Spleen (tissue), 11 donors: ENCODE results near the gene RXFP1. TPM values are rescaled to one million over a fixed set of nuclear protein-coding genes. Genes with fewer than 3 reads are reported as not detected.

Experiments
- DNase-seq: peaks from one replicate; pipeline ENCODE4 v3.0.0-alpha.2; 2020
- H3K27ac ChIP-seq, 8 donors: fragments of 200-600 bp; sonication (generic) in 7 of 8; 1 replicate in 4 of 8; 2 replicates in 4 of 8; pipeline versions ENCODE4 v1.5.0 to v1.8.0; 2016 to 2021; ENCODE audit warnings: inconsistent platforms in 4 of 8, mild to moderate bottlenecking in 4 of 8, moderate library complexity in 1 of 8
- H3K27me3 ChIP-seq, 7 donors: fragments of 200-600 bp; sonication (generic) in 6 of 7; replicated peaks in 1 of 7; 1 replicate in 4 of 7; 2 replicates in 3 of 7; pipeline versions ENCODE4 v1.5.0 to v1.8.0; 2016 to 2021; ENCODE audit warnings: inconsistent platforms in 3 of 7, mild to moderate bottlenecking in 1 of 7
- H3K36me3 ChIP-seq, 6 donors: fragments of 200-600 bp; sonication (generic) in 5 of 6; 1 replicate in 4 of 6; 2 replicates in 2 of 6; pipeline versions ENCODE4 v1.5.0 to v1.8.0; 2016 to 2021; ENCODE audit warnings: inconsistent platforms in 2 of 6
- H3K4me1 ChIP-seq, 6 donors: fragments of 200-600 bp; sonication (generic) in 5 of 6; 1 replicate in 3 of 6; 2 replicates in 3 of 6; pipeline versions ENCODE4 v1.5.0 to v1.8.0; 2016 to 2021; ENCODE audit warnings: inconsistent platforms in 3 of 6
- H3K4me3 ChIP-seq, 8 donors: fragments of 200-600 bp; sonication (generic) in 7 of 8; 1 replicate in 4 of 8; 2 replicates in 4 of 8; pipeline versions ENCODE4 v1.5.0 to v1.8.0; 2016 to 2021; ENCODE audit warnings: inconsistent platforms in 4 of 8, mild to moderate bottlenecking in 4 of 8, moderate library complexity in 2 of 8
- H3K9me3 ChIP-seq, 8 donors: fragments of 200-600 bp; sonication (generic) in 7 of 8; 1 replicate in 4 of 8; 2 replicates in 4 of 8; pipeline versions ENCODE4 v1.5.0 to v1.8.0; 2016 to 2021; ENCODE audit warnings: inconsistent platforms in 4 of 8
- POLR2A ChIP-seq, 3 donors: fragments of 450-650 bp; IDR thresholded peaks; one replicate each; pipeline ENCODE4 v1.5.1; 2017; ENCODE audit warnings: antibody characterized with exemption in 3 of 3, mild to moderate bottlenecking in 1 of 3
- POLR2AphosphoS5 ChIP-seq, 3 donors: sonication (generic); formaldehyde crosslinking; IDR thresholded peaks; one replicate each; pipeline ENCODE4 v1.5.1; 2017; ENCODE audit warnings: antibody characterized with exemption in 3 of 3
- WGBS, 5 donors: extraction: QIAGEN DNeasy Blood & Tissue Kit in 3 of 5; methylation state at CpG; one replicate each; pipeline versions ENCODE4 v1.1.5 to v1.1.7; 2013 to 2018; 5-methylcytosine and 5-hydroxymethylcytosine counted together
- intact Hi-C: fragments of 100-400 bp; cut with DNase I; formaldehyde crosslinking; loops from one replicate; pipeline ENCODE4 v1.15.0; 2023; ENCODE audit warnings: low total_unique reads
- polyA plus RNA-seq, 3 donors: library from polyadenylated mRNA; stranded (reverse); fragments of 200-250 nt; gene quantifications; one replicate each; pipeline ENCODE4 v1.2.1, GENCODE V29; 2013
- total RNA-seq, 7 donors: library from RNA; depleted of rRNA in 3 of 7; stranded (reverse); fragments of >200 nt in 3 of 7; fragmentation: NEBNext Ultra II Directional in 4 of 7; extraction: Animal tissue kit (Norgen Biotek cat#: 25700) in 4 of 7; gene quantifications; one replicate each; pipeline versions ENCODE4 v1.1.0 to v1.2.1, GENCODE V29; 2016 to 2021
- TF ChIP-seq, protein P1 (sequence below), 11 experiments: fragments of 200-600 bp in 7 of 11; fragments of 450-650 bp in 4 of 11; sonication (generic) in 4 of 11; IDR thresholded peaks in 8 of 11; conservative IDR thresholded peaks in 3 of 11; 1 replicate in 7 of 11; 2 replicates in 4 of 11; pipeline versions ENCODE4 v1.4.0 to v1.8.0; 2016 to 2021; ENCODE audit warnings: antibody characterized with exemption in 11 of 11, inconsistent platforms in 4 of 11, mild to moderate bottlenecking in 1 of 11
- donor health status: healthy with polysubstance abuse.
- donor health status: DM: no; HTN: no; CAD: no; lungs with moderate emphysema.
- donor health status: DM: no; HTN: no; CAD: no.
- donor health status: Bipolar disorder and iron deficiency.
- donor health status: healthy.
- donor health status: DM: no; HTN: no; CAD: no.
- donor health status: DM: yes; HTN: yes; CAD: no.

Gene RXFP1
- total and polyA plus RNA-seq, 10 donors: 0.03 to 0.39 (median 0.12) TPM; not detected in 2

DNA sequence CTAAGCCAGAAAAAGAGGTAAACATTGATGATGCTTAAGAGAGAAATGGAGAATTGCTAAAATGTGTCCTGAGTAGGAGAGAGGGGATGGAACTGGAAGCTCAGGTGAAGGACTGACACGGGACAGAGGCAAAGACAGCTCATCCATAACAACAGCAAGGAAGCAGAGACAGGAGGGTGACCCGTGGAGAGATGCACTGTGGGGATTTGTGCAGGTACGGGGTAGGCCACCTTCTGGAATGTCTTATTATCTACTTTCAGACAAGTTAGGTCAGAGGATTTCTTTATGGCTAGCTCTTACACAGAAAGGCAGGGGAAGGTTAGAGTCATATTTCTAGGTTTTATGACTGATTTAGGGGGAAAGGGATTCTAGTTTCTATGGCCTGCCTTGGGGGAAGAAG lies 31.7 kb downstream of the RXFP1 start:
- H3K27ac ChIP-seq: no peak overlapping the region
- H3K9me3 ChIP-seq: peaks cover 0 to 3% (median 0%) of the 10 kb centered on the region in 8 donors
- 78 to 90% (median 86%) methylated on average over 3 of the region's 3 CpGs for WGBS, 5 donors
- intact Hi-C loops: no loop called here
- H3K27me3 ChIP-seq: no peaks in the 10 kb centered on the region
- no peak for DNase-seq
- no peaks in the 10 kb centered on the region for H3K36me3 ChIP-seq
- H3K4me3 ChIP-seq: no peak overlapping the region
- no peaks in the 10 kb centered on the region for H3K4me1 ChIP-seq
- TF ChIP-seq, protein P1, sequence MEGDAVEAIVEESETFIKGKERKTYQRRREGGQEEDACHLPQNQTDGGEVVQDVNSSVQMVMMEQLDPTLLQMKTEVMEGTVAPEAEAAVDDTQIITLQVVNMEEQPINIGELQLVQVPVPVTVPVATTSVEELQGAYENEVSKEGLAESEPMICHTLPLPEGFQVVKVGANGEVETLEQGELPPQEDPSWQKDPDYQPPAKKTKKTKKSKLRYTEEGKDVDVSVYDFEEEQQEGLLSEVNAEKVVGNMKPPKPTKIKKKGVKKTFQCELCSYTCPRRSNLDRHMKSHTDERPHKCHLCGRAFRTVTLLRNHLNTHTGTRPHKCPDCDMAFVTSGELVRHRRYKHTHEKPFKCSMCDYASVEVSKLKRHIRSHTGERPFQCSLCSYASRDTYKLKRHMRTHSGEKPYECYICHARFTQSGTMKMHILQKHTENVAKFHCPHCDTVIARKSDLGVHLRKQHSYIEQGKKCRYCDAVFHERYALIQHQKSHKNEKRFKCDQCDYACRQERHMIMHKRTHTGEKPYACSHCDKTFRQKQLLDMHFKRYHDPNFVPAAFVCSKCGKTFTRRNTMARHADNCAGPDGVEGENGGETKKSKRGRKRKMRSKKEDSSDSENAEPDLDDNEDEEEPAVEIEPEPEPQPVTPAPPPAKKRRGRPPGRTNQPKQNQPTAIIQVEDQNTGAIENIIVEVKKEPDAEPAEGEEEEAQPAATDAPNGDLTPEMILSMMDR (IDR thresholded peaks at IDR 0.05 in 8 of 11, conservative IDR thresholded peaks at IDR 0.05 in 3 of 11): no peak

DNA sequence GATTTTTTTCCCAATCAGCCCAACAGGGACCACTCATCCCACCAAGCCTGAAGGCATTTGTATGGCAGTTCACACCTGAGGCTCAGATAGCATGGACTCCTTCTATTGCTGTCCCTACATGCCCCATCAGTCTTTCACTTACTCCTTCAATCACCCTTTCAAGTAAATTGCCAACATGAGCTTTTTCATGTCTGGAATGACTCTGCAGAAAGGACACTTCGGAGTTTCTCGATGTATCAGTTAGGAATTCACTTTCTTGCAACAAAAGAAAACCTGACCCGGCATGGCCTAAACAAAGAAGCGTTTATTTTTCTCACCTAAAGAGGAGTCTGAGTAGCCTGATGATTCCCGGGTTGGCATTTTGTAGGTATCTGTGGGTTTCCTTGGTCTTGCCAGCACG lies 38.6 kb downstream of the RXFP1 start:
- no peaks in the 10 kb centered on the region for H3K9me3 ChIP-seq
- no peak for DNase-seq
- intact Hi-C loops: no loop called here

DNA sequence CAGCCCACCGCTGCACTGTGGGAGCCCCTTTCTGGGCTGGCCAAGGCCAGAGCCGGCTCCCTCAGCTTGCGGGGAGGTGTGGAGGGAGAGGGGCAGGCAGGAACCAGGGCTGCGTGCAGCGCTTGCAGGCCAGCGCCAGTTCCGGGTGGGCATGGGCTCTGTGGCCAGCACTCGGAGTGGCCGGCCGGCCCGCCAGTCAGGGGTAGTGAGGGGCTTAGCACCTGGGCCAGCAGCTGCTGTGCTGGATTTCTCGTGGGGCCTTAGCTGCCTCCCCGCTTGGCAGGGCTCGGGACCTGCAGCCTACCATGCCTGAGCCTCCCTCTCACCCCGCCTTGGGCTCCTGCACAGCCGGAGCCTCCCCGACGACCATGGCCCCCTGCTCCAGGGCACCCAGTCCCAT lies 45.2 kb downstream of the RXFP1 start:
- Histone ChIP-seq H3K27me3 (no peaks in the 10 kb centered on the region), H3K4me1 (no peaks in the 10 kb centered on the region), H3K9me3 (peaks cover 0 to 5% (median 0%) of the 10 kb centered on the region in 8 donors), H3K27ac (no peak overlapping the region), H3K36me3 (no peaks in the 10 kb centered on the region), H3K4me3 (no peak overlapping the region)
- 93 to 99% (median 96%) methylated on average over 10 to 18 of the region's 18 CpGs for WGBS, 5 donors
- TF ChIP-seq POLR2A (IDR thresholded peaks at IDR 0.05): no peak
- no peak for TF ChIP-seq POLR2AphosphoS5 (IDR thresholded peaks at IDR 0.05)
- TF ChIP-seq, protein P1 (IDR thresholded peaks at IDR 0.05 in 8 of 11, conservative IDR thresholded peaks at IDR 0.05 in 3 of 11): no peak
- no peak for DNase-seq
- intact Hi-C loops: no loop called here

More for the DNA sequence above, 38.6 kb downstream of the RXFP1 start:
- Histone ChIP-seq H3K27me3 (no peaks in the 10 kb centered on the region), H3K36me3 (no peaks in the 10 kb centered on the region), H3K27ac (no peak overlapping the region), H3K4me3 (no peak overlapping the region), H3K4me1 (no peaks in the 10 kb centered on the region)
- WGBS, 5 donors: 85 to 93% (median 88%) methylated on average over 6 of the region's 6 CpGs
- TF ChIP-seq, protein P1 (IDR thresholded peaks at IDR 0.05 in 8 of 11, conservative IDR thresholded peaks at IDR 0.05 in 3 of 11): no peak
- no peak for TF ChIP-seq POLR2AphosphoS5 (IDR thresholded peaks at IDR 0.05)
- TF ChIP-seq POLR2A (IDR thresholded peaks at IDR 0.05): no peak

DNA sequence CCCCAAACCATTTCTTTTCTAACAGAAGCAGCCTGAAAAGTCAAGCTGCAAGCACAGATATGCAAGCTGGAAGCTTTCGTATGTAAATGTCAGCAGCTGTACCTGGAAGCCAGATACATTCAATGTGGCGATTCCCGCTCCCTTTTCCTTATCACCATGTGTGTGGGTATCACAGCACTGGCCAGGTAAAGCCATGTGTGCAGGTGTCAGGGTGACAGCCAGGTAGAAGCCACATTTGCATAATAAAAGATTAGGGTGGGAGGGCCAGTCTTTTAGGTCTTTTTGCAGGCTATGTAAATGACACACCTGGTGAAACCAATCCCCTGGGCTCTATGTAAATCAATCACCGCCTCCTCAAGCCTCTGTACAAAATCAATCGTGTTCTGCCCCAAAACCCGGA lies 50.1 kb downstream of the RXFP1 start:
- Histone ChIP-seq H3K36me3 (no peaks in the 10 kb centered on the region), H3K9me3 (peaks cover 0 to 4% (median 0%) of the 10 kb centered on the region in 8 donors), H3K4me3 (no peak overlapping the region), H3K4me1 (no peaks in the 10 kb centered on the region), H3K27ac (no peak overlapping the region), H3K27me3 (no peaks in the 10 kb centered on the region)
- no peak for DNase-seq
- no peak for TF ChIP-seq POLR2AphosphoS5 (IDR thresholded peaks at IDR 0.05)
- no peak for TF ChIP-seq POLR2A (IDR thresholded peaks at IDR 0.05)
- TF ChIP-seq, protein P1 (IDR thresholded peaks at IDR 0.05 in 8 of 11, conservative IDR thresholded peaks at IDR 0.05 in 3 of 11): no peak
- 87 to 96% (median 94%) methylated on average over 6 of the region's 6 CpGs for WGBS, 5 donors
- intact Hi-C loops: no loop called here
